DMS 273 (cell line): ENCODE results near the gene DUSP22.

Source experiments
- DNase-seq: peaks from one replicate; lab custom pipeline; 2025; ENCODE audit not compliant: unreplicated experiment; lab: John Stamatoyannopoulos, UW

DUSP22 gene

GRCh38 chr6:308768-309167, 16.5 kb downstream of the DUSP22 start:
- DNase-seq, result no peak

- no peak for DNase-seq
These were observed 17.7 kb downstream of the DUSP22 start for GRCh38 chr6:309947-310346.

- DNase-seq, result no peak
These were observed 18.4 kb downstream of the DUSP22 start for GRCh38 chr6:310671-311070.

- DNase-seq, result no peak
These were observed 19.5 kb downstream of the DUSP22 start for GRCh38 chr6:311679-312220.

DNA sequence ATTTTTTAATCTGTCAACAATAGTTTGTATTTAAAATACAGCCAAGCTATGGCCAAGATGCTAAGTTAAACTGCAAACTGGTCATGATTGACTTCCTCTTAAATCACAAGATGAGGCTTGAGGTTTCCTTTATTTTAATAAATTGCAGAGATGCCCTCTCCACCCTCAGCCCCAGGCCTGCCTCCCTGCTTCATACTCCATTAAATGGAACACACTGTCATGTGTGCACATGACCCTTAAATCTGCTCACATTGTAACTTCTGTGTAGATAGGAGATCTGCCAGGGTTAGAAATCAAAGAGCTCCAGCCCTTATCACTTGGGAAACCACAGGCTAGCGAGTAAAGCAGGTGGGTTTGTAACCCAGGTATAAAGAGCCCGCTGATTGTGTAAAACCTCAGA, 20.8 kb downstream of the DUSP22 start:
- no peak for DNase-seq

- no peak for DNase-seq
These were observed 21.6 kb downstream of the DUSP22 start for GRCh38 chr6:313917-314316.

DNA sequence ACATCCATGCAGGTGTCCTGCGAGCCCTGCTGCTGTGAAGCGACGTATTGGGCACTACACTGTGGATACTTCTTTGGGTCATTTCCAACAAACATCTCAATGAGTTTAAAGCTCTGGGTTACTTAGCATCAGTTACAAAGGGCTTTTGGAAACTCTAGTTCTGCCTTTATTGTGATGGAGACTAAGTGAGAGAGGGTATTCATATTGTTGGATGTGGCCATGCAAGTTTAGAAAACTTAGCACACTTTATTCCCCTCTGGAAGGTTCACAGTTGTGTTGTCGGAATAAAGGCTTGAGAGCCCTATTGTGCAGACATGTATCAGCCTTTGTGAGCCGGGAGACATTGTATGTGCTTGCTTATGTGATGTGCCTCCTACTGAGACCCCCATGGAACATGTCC, 22.1 kb downstream of the DUSP22 start:
- no peak for DNase-seq

- no peak for DNase-seq
These were observed 22.9 kb downstream of the DUSP22 start for GRCh38 chr6:315226-315625.

GRCh38 chr6:315921-316752, 23.9 kb downstream of the DUSP22 start:
- no peak for DNase-seq

- DNase-seq, result no peak
These were observed 24.4 kb downstream of the DUSP22 start for GRCh38 chr6:316753-317038.

DNA sequence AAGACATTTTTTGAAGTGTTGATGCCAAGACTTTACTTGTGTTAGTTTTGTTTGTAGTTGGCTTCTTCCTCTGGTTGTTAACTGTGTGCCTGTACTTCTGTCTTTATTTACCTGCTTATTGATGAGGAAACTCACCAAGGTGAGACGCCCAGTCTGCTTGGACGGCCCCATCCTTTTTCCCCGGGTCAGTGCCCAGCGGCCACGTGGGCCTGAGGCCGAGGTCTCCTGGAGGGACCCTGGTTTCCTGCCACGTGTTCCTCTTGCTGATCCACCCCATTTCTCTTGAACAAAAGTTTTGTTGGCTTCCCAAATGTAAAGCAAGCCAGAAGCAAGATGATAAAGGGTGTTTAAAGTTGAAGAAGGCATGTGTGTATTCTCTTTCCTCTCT, 24.8 kb downstream of the DUSP22 start:
- no peak for DNase-seq

- no peak for DNase-seq
These were observed 25.3 kb downstream of the DUSP22 start for GRCh38 chr6:317448-318144.

DNA sequence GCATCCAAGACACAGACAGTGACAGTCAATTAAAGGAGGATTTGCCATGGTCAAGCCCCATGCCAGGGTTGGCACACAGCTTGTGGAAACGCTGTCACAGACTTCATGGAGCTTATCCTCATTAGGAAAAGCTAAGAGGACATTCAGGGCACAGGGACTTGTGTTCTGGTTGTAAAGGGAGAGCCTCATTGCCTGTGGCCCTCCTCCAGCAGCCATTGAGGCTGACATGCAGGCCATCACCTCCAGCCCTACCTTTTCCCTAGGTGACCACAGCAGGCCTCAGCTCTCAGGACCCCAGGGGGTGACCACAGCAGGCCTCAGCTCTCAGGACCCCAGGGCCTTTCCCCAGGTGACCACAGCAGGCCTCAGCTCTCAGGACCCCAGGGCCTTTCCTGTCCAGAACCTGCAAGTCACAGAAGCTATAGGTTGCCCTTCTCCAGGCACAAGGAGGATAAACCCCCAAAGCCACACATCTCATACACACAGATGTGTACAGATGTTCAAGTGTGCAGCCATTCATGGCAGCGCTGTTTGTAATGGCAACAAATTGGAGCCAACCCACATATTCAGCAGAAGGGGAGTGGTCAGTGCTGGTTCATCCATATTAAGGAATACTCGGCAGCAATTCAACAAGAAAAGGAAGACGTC, 26.1 kb downstream of the DUSP22 start:
- DNase-seq, result no peak

DNA sequence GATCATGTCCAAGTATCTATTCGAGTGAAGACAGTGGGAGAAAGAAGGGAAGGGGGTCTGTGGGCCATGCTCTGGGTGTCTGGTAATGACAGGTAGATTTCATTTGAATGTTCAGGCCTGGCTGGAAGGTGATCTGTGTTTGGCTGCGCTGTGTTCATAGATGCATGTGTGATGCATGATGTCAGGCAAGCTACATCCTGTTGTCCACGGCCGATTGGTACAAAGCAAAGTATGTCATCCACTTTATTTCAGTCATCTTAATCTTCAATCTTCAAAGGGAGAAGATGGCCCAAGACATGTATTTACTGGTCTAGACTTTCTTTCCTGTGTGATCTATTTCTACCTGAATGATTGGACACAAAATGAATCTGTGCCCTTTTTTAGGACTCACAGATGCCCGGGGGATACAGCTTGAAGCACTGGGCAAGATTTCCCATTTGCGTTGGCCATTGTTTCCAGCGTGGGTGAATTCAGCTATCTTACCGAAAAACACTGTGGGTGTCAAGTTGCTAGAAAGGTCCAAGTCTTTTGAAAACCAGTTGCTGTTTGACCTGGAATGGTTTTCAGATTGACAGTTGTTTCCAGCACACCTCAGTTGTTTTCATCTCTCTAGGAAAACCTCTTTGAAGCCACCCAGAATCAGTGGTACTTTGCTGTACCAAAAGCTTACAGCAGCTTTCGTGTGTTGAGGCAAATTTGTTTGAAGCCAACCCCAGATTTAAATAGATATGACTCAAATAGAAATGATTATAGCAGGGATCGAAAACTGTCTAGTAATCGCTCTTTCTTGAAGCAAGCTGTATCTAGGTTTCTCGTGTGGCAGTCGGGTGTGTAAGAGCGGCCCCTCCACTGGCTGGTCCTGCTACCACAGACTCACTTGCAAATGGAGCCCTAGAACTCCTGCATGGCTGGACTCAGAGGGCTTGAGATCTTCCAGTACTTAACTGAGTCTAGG, 27.2 kb downstream of the DUSP22 start:
- no peak for DNase-seq

DNA sequence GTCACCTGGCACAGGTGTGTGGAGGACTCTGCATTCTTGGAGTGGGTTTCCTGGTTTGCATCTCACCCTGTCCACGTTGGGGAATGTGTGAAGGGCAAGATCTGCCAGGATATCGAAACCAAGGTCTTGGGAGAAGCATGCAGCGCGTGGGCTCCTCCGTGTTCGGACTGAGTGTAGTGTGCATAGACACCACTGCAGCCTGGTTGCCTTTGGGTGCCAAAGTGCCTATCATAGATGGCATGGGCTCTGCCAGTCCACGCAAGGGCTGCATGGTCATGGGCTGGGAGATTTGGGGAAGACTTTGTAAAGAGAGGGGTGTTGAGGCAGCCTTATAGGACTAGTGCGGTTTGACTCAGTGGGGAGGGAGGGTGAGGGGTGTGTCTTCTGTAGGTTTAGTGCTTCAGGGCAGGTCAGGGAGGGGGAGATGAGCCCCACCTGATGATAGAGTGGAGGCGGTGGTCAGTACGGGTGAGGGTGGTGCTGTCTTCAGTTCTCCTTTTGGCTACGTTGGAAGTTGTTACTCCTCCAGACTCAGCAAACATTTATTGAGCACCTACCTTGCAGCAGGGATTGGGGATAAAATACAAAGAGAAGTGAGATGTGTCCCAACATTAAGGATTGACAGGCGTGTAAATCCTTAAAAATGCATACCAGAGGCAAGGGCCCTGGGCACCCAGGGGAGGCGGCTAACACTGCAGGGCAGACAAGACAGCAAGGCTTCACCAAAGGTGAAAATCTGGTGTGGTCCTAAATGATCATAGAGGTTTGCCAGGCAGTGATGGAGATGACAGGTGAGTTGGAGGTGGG, 28.3 kb downstream of the DUSP22 start:
- no peak for DNase-seq

DNA sequence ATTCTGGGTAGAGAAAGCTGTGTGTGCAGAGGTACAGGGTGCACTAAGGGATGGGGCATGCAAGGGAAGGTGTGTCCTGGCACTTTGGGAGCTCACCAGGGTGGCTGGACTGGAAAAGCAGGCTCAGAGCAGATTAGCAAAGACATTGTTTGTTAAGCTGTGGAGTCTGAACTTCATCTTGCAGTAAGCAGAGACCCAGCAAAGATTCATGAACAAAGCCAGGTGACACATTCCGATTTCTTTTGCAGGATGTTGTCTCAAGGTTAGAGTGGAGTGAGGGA, 28.8 kb downstream of the DUSP22 start:
- DNase-seq, result no peak

DNA sequence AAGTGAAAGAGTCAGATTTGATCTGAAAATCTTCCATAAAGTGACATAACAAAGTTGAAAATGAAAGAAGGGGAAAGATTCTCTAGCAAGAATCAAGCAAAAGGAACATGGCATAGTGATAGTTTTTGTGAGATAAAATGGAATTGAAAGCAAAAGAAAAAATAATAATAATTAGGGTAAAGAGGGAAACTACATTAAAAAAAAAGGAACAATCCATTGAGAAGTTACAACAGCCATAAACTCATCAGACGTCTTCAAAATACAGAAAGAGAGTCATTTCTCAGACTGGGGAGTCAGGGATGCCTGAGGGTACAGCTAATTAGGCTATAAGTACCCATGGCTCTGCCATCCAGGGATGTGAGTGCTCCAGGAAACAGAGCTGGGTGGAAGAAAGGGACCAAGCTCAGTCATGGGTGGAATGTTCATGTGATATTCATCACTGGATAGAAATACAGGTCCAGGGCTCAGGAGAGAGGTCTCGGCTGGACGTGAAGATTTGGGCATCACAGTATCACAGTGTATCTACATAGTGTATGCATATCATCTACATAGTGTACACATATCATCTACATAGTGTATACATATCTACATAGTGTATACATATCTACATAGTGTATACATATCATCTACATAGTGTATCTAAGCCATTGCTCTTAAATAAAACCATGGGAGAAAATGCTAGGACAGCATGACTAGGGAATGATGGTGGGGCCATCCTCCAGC, 29.4 kb downstream of the DUSP22 start:
- DNase-seq, result no peak

GRCh38 chr6:322259-322930, 30.1 kb downstream of the DUSP22 start:
- DNase-seq, result no peak
